ENCODE results near the gene CPT1C.

DNA sequence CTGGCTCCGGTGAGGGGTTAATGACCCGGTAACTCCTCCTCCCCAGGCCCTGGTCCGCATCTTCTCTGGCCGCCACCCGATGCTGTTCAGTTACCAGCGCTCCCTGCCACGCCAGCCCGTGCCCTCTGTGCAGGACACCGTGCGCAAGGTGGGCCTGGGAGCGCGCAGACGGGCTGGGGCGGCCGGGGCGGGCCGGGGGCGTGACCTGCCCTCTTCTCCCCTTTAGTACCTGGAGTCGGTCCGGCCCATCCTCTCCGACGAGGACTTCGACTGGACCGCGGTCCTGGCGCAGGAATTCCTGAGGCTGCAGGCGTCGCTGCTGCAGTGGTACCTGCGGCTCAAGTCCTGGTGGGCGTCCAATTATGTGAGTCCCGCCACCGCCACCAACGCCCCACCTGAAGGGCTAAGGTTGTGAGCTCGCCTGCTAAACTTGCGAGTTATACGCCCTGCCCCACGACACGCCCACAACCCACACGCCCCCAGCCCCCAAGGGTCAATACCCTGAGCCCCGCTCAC, 10.4 kb downstream of the CPT1C start:
- TF ChIP-seq, protein P1, sequence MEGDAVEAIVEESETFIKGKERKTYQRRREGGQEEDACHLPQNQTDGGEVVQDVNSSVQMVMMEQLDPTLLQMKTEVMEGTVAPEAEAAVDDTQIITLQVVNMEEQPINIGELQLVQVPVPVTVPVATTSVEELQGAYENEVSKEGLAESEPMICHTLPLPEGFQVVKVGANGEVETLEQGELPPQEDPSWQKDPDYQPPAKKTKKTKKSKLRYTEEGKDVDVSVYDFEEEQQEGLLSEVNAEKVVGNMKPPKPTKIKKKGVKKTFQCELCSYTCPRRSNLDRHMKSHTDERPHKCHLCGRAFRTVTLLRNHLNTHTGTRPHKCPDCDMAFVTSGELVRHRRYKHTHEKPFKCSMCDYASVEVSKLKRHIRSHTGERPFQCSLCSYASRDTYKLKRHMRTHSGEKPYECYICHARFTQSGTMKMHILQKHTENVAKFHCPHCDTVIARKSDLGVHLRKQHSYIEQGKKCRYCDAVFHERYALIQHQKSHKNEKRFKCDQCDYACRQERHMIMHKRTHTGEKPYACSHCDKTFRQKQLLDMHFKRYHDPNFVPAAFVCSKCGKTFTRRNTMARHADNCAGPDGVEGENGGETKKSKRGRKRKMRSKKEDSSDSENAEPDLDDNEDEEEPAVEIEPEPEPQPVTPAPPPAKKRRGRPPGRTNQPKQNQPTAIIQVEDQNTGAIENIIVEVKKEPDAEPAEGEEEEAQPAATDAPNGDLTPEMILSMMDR (IDR thresholded peaks at IDR 0.05; ENCODE audit: poor library complexity) = no peak
- TF ChIP-seq EZH2 (IDR thresholded peaks at IDR 0.05; ENCODE audit: borderline replicate concordance) = no peak

Data from hepatocyte (in vitro differentiated cells).